B cell (primary cell): ENCODE measurements around the gene PSMA6. TPM values are rescaled to one million over a fixed set of nuclear protein-coding genes. Genes with fewer than 3 reads are reported as not detected.

ENCODE experiments used
- ATAC-seq: fragments of 200-7000 bp; cut with Tn5 transposase; one replicate; pipeline ENCODE4 v1.10.0; 2021; ENCODE audit warnings: low read depth, mild to moderate bottlenecking, moderate number of reproducible peaks, moderate library complexity
- CTCF ChIA-PET: fragments of 350-600 bp; sonication (Branson Sonifier 250); formaldehyde crosslinking; loops from one replicate; lab custom pipeline; 2021; ENCODE audit warnings: antibody characterized with exemption, inconsistent platforms; lab: Charles Lee
- POLR2A ChIA-PET: fragments of 350-600 bp; sonication (Branson Sonifier 250); formaldehyde crosslinking; loops from one replicate; lab custom pipeline; 2021; ENCODE audit warnings: antibody characterized with exemption; lab: Charles Lee
- DNase-seq: peaks from one replicate; pipeline ENCODE4 v3.0.0; 2013
- H2AFZ ChIP-seq: 2 replicates; pipeline ENCODE4 v1.6.1; 2012; ENCODE audit warnings: mild to moderate bottlenecking, low read depth, low read length; ENCODE audit not compliant: insufficient read depth, poor library complexity, severe bottlenecking
- H3K27ac ChIP-seq, 2 donors: 1 replicate in 1 of 2; 2 replicates in 1 of 2; pipeline ENCODE4 v1.5.1; 2012 to 2013; ENCODE audit warnings: low read length in 2 of 2, mild to moderate bottlenecking in 2 of 2, moderate library complexity in 1 of 2
- H3K27me3 ChIP-seq, 4 experiments: fragments of 200-600 bp in 1 of 4; sonication (generic) in 1 of 4; replicated peaks in 1 of 4; 1 replicate in 2 of 4; 2 replicates in 2 of 4; pipeline versions ENCODE4 v1.6.1 to v1.7.0; 2013 to 2016; ENCODE audit warnings: low read length in 3 of 4, mild to moderate bottlenecking in 2 of 4, mixed read lengths in 1 of 4, moderate library complexity in 1 of 4; ENCODE audit not compliant: insufficient read depth in 4 of 4, control insufficient read depth in 3 of 4; ENCODE audit errors: control extremely low read depth in 1 of 4
- H3K36me3 ChIP-seq, 2 experiments: replicated peaks in 1 of 2; 1 replicate in 1 of 2; 2 replicates in 1 of 2; pipeline versions ENCODE4 v1.6.1 to v1.7.1; 2013; ENCODE audit warnings: low read length in 1 of 2; ENCODE audit not compliant: insufficient read depth in 2 of 2, control insufficient read depth in 1 of 2; ENCODE audit errors: control extremely low read depth in 1 of 2, extremely low read depth in 1 of 2
- H3K4me1 ChIP-seq, 2 donors: fragments of 200-600 bp in 1 of 2; sonication (generic) in 1 of 2; 1 replicate in 1 of 2; 2 replicates in 1 of 2; pipeline versions ENCODE4 v1.5.1 to v1.6.1; 2013 to 2017; ENCODE audit warnings: low read length in 2 of 2; ENCODE audit not compliant: control insufficient read depth in 2 of 2, insufficient read depth in 2 of 2
- H3K4me2 ChIP-seq: replicated peaks from 2 replicates; pipeline ENCODE3; 2012; ENCODE audit warnings: mild to moderate bottlenecking, low read depth, low read length; ENCODE audit not compliant: poor library complexity, severe bottlenecking
- H3K4me3 ChIP-seq, 5 experiments: fragments of 200-600 bp in 1 of 5; sonication (generic) in 1 of 5; 1 replicate in 3 of 5; 2 replicates in 2 of 5; pipeline versions ENCODE4 v1.5.1 to v1.7.0; 2011 to 2016; ENCODE audit warnings: low read length in 4 of 5, mild to moderate bottlenecking in 4 of 5, low read depth in 2 of 5, control low read depth in 1 of 5, moderate library complexity in 1 of 5; ENCODE audit not compliant: insufficient read depth in 1 of 5; ENCODE audit errors: control extremely low read depth in 1 of 5, extremely low read depth in 1 of 5
- H3K79me2 ChIP-seq: fragments of 200-600 bp; sonication (generic); one replicate; pipeline ENCODE4 v1.6.0; 2016; ENCODE audit warnings: low read length; ENCODE audit not compliant: control insufficient read depth, insufficient read depth
- H3K9ac ChIP-seq: fragments of 200-600 bp; sonication (generic); 2 replicates; pipeline ENCODE4 v1.6.1; 2017; ENCODE audit warnings: mild to moderate bottlenecking, low read length, moderate library complexity
- H3K9me3 ChIP-seq, 3 donors: one replicate each; pipeline versions ENCODE4 v1.6.1 to v1.7.1; 2013; ENCODE audit warnings: low read length in 2 of 3; ENCODE audit not compliant: control insufficient read depth in 2 of 3, insufficient read depth in 1 of 3; ENCODE audit errors: control extremely low read depth in 1 of 3
- H4K20me1 ChIP-seq: 2 replicates; pipeline ENCODE4 v1.6.0; 2012; ENCODE audit warnings: mild to moderate bottlenecking, low read length; ENCODE audit not compliant: insufficient read depth, control insufficient read depth, poor library complexity, severe bottlenecking
- H3K27ac Mint-ChIP-seq: one replicate; pipeline ENCODE4 v1.8.0; 2021; ENCODE audit warnings: mixed read lengths
- H3K27me3 Mint-ChIP-seq: one replicate; pipeline ENCODE4 v1.8.0; 2021; ENCODE audit warnings: mixed read lengths
- H3K4me1 Mint-ChIP-seq: one replicate; pipeline ENCODE4 v1.8.0; 2021; ENCODE audit warnings: mixed read lengths
- H3K4me3 Mint-ChIP-seq: one replicate; pipeline ENCODE4 v1.8.0; 2021; ENCODE audit warnings: mixed read lengths
- H3K9me3 Mint-ChIP-seq: one replicate; pipeline ENCODE4 v1.8.0; 2022; ENCODE audit warnings: mixed read lengths; ENCODE audit not compliant: insufficient read depth
- CTCF ChIP-seq: fragments of 200-600 bp; IDR thresholded peaks from one replicate; pipeline ENCODE4 v1.8.0; 2022; ENCODE audit warnings: antibody characterized with exemption, mild to moderate bottlenecking
- EZH2 ChIP-seq: IDR thresholded peaks from 2 replicates; pipeline ENCODE4 v1.6.1; 2012; ENCODE audit warnings: borderline replicate concordance, low read depth, mild to moderate bottlenecking, moderate library complexity, low read length; ENCODE audit not compliant: insufficient read depth, poor library complexity, severe bottlenecking
- WGBS: methylation state at CpG from one replicate; pipeline ENCODE4 v1.1.5; 2013; ENCODE audit warnings: missing lambda C conversion rate; ENCODE audit not compliant: insufficient coverage; 5-methylcytosine and 5-hydroxymethylcytosine counted together
- intact Hi-C: fragments of 100-400 bp; cut with micrococcal nuclease; formaldehyde crosslinking; loops from one replicate; pipeline ENCODE4 v1.10.0; 2022
- polyA plus RNA-seq: library from polyadenylated mRNA; depleted of rRNA; stranded (reverse); fragments of >200 nt; gene quantifications from 2 replicates; pipeline ENCODE4 v1.2.3, GENCODE V29; 2012
- total RNA-seq, 2 donors: library from RNA; stranded (reverse); fragments of 120-200 nt in 1 of 2; gene quantifications; 1 replicate in 1 of 2; 2 replicates in 1 of 2; pipeline versions ENCODE4 v1.2.3 to v1.2.4, GENCODE V29; 2013 to 2022

Gene PSMA6
- total and polyA plus RNA-seq, 2 donors (not counting 1 experiment from before 2014, with no cell fraction given), result 47.0 to 70.6 TPM

GRCh38 chr14:35298351-35298750 is 6.2 kb downstream of the PSMA6 start:
- DNase-seq, result no peak
- WGBS, result no CpG with 5 or more reads among the region's 4 CpGs
- TF ChIP-seq CTCF (no peak), EZH2 (no peak)
- Mint-ChIP-seq H3K27me3 (no peaks in the 10 kb centered on the region), H3K9me3 (no peaks in the 10 kb centered on the region), H3K4me1 (peaks cover 65% of the 10 kb centered on the region), H3K4me3 (no peak overlapping the region), H3K27ac (no peak overlapping the region)
- intact Hi-C loops, result loop anchor here (10.0 kb wide), 1 partner anchor 236 kb away; the partner anchor contains the start of gene INSM2
- Histone ChIP-seq H4K20me1 (peaks cover 46% of the 10 kb centered on the region), H3K36me3 (peaks cover 0 to 6% of the 10 kb centered on the region in 2 experiments), H3K4me1 (peaks cover 39 to 47% of the 10 kb centered on the region in 2 donors), H3K4me3 (no peak overlapping the region), H3K27me3 (no peaks in the 10 kb centered on the region), H3K9ac (no peak overlapping the region), H3K9me3 (peaks cover 0 to 3% (median 0%) of the 10 kb centered on the region in 3 donors), H2AFZ (no peak overlapping the region), H3K79me2 (peaks cover 100% of the 10 kb centered on the region), H3K27ac (no peak overlapping the region), H3K4me2 (no peak overlapping the region)
- CTCF ChIA-PET, result no interaction called here
- POLR2A ChIA-PET, result interaction anchor here (1.4 to 1.9 kb wide), 3 partner anchors 12 to 106 kb away, joined by 3 to 10 read pairs (median 6); partner anchors contain the start of gene NFKBIA
- no peak for ATAC-seq

GRCh38 chr14:35299708-35300107 is 7.5 kb downstream of the PSMA6 start:
- H2AFZ ChIP-seq, result no peak overlapping the region
- H3K4me1 Mint-ChIP-seq, result peaks cover 56% of the 10 kb centered on the region
- ATAC-seq, result no peak
- peaks cover 29 to 35% of the 10 kb centered on the region in 2 donors for H3K4me1 ChIP-seq
- WGBS, result 33% methylated on average over 1 of the region's 1 CpG
- H3K36me3 ChIP-seq, result peaks cover 0 to 6% of the 10 kb centered on the region in 2 experiments
- H3K27me3 Mint-ChIP-seq, result no peaks in the 10 kb centered on the region
- no peak overlapping the region for H3K27ac Mint-ChIP-seq
- intact Hi-C loops, result loop anchor here (10.0 kb wide), 1 partner anchor 235 kb away; the partner anchor contains the start of gene INSM2
- H3K9me3 ChIP-seq, result peaks cover 0 to 3% (median 0%) of the 10 kb centered on the region in 3 donors
- CTCF ChIA-PET, result interaction anchor here (1.0 to 1.5 kb wide), 4 partner anchors 38 to 159 kb away, joined by 3 to 4 read pairs (median 3); no protein-coding TSS in a partner anchor
- TF ChIP-seq EZH2 (no peak), CTCF (no peak)
- DNase-seq, result no peak
- peak overlapping the region; percentile 5 for H3K4me2 ChIP-seq
- H3K4me3 ChIP-seq, result no peak overlapping the region
- H3K9me3 Mint-ChIP-seq, result no peaks in the 10 kb centered on the region
- H3K79me2 ChIP-seq, result peaks cover 100% of the 10 kb centered on the region
- no peak overlapping the region for H3K4me3 Mint-ChIP-seq
- peaks cover 53% of the 10 kb centered on the region for H4K20me1 ChIP-seq
- peak overlapping the region in 1 of 2 donors; percentile 42 for H3K27ac ChIP-seq
- H3K9ac ChIP-seq, result no peak overlapping the region
- no peaks in the 10 kb centered on the region for H3K27me3 ChIP-seq
- POLR2A ChIA-PET, result interaction anchor here (1.4 to 1.9 kb wide), 2 partner anchors 14 to 102 kb away, joined by 6 to 10 read pairs; no protein-coding TSS in a partner anchor
